Effector memory CD8-positive, alpha-beta T cell (primary cell): ENCODE measurements around the gene SERPINA9.

Experiments
- ATAC-seq: fragments of 150-1000 bp; cut with Tn5 transposase; replicated peaks from 2 replicates; pipeline ENCODE4 v1.10.0; 2021; ENCODE audit warnings: mild to moderate bottlenecking, moderate library complexity
- DNase-seq, 3 experiments: peaks; one replicate each; pipeline ENCODE4 v3.0.0; 2021
- H3K27ac Mint-ChIP-seq, 2 donors: one replicate each; pipeline ENCODE4 v1.8.0; 2022; ENCODE audit warnings: mild to moderate bottlenecking in 2 of 2, mixed read lengths in 2 of 2, moderate library complexity in 2 of 2
- H3K27me3 Mint-ChIP-seq, 2 donors: one replicate each; pipeline ENCODE4 v1.8.0; 2022; ENCODE audit warnings: mixed read lengths in 2 of 2
- H3K36me3 Mint-ChIP-seq: one replicate; pipeline ENCODE4 v1.8.0; 2022; ENCODE audit warnings: mild to moderate bottlenecking, moderate library complexity, mixed read lengths; ENCODE audit not compliant: insufficient read depth
- H3K4me1 Mint-ChIP-seq, 2 donors: one replicate each; pipeline ENCODE4 v1.8.0; 2022; ENCODE audit warnings: low read depth in 2 of 2, mixed read lengths in 2 of 2
- H3K4me3 Mint-ChIP-seq, 2 donors: one replicate each; pipeline ENCODE4 v1.8.0; 2022; ENCODE audit warnings: mild to moderate bottlenecking in 2 of 2, mixed read lengths in 2 of 2, moderate library complexity in 2 of 2
- H3K9me3 Mint-ChIP-seq, 2 donors: one replicate each; pipeline ENCODE4 v1.8.0; 2022; ENCODE audit warnings: mixed read lengths in 2 of 2

Gene SERPINA9

GRCh38 chr14:94448071-94448808, 27.8 kb downstream of the SERPINA9 start:
- ATAC-seq (no peak), DNase-seq (no peak)
- no peak overlapping the region for H3K4me3 Mint-ChIP-seq
- no peak overlapping the region for H3K27ac Mint-ChIP-seq
- peaks cover 0 to 16% of the 10 kb centered on the region in 2 donors for H3K27me3 Mint-ChIP-seq
- no peaks in the 10 kb centered on the region for H3K4me1 Mint-ChIP-seq
- H3K9me3 Mint-ChIP-seq = no peaks in the 10 kb centered on the region
- H3K36me3 Mint-ChIP-seq = no peaks in the 10 kb centered on the region

DNA sequence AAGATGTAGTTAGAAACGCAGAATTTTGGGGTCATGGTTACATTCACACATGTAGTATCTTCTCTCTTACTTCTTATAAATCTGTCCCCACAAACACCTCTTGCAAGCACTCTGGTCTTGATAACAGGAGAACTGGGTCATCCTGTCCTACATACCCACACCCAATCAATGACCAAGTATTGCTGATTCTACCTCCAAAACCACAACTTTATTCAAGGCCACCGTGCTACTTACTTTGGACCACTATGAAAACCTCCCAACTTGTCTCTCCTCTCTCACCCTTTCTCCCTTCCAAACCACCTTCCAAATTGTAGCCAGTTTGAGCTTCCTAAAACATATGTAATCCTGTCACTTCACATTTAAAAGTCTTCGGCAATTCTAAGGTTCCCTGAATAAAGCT, 28.8 kb downstream of the SERPINA9 start:
- Mint-ChIP-seq H3K27me3 (peaks cover 0 to 14% of the 10 kb centered on the region in 2 donors), H3K4me3 (no peak overlapping the region), H3K4me1 (no peaks in the 10 kb centered on the region), H3K36me3 (no peaks in the 10 kb centered on the region), H3K9me3 (peaks cover 0 to under 1% of the 10 kb centered on the region in 2 donors), H3K27ac (no peak overlapping the region)
- DNase-seq (no peak), ATAC-seq (no peak)

DNA sequence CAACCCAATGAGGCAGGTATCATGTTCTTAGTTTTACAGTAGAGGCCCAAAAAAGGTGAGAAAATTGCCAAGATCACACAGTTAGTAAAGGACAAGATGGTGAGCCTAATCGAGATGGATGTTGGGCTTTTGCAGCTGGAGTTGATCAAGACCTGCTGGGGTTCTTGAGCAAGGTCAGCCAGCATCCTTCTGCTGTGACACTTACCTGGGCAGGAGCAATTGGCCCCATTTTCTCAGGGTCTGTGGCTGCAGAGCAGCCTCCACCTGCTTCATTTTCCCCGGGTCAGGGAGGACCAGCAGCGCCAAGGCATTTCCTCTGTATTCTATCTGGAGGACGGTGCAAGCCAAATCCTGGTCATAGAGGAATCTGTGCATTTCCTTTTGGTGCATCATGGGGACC, 29.9 kb downstream of the SERPINA9 start:
- Mint-ChIP-seq H3K9me3 (peaks cover 0 to 7% of the 10 kb centered on the region in 2 donors), H3K36me3 (no peaks in the 10 kb centered on the region), H3K4me1 (no peaks in the 10 kb centered on the region), H3K27ac (no peak overlapping the region), H3K27me3 (peaks cover 10 to 25% of the 10 kb centered on the region in 2 donors), H3K4me3 (no peak overlapping the region)
- DNase-seq (no peak), ATAC-seq (no peak)

DNA sequence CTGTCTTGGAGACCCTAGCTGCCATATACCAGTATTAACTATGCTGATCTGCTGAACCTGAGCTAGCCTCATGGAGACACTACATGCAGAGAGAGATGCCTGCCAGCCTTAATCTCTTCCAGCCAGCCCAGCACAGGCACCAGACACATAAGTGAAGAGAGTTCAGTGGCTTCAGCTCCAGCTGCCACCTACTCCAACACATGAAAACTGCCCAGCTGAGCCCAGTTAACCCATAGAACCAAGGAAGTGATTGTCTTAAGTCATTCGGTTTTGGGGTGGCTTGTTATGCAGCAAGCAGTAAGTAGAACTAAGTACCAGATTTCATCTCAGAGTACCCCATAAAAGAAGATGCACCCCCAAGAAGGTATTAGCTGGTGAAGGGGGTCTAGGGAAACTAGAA, 31.0 kb downstream of the SERPINA9 start:
- no peak for ATAC-seq
- H3K27ac Mint-ChIP-seq = no peak overlapping the region

GRCh38 chr14:94441531-94442205, 34.3 kb downstream of the SERPINA9 start:
- peaks cover 0 to 7% of the 10 kb centered on the region in 2 donors for H3K9me3 Mint-ChIP-seq
- no peaks in the 10 kb centered on the region for H3K36me3 Mint-ChIP-seq
- no peak overlapping the region for H3K27ac Mint-ChIP-seq
- no peak for DNase-seq
- no peak overlapping the region for H3K4me3 Mint-ChIP-seq
- no peaks in the 10 kb centered on the region for H3K4me1 Mint-ChIP-seq
- peaks cover 19 to 32% of the 10 kb centered on the region in 2 donors for H3K27me3 Mint-ChIP-seq
- ATAC-seq = no peak

More for the DNA sequence above, 31.0 kb downstream of the SERPINA9 start:
- H3K9me3 Mint-ChIP-seq = peaks cover 0 to 7% of the 10 kb centered on the region in 2 donors
- DNase-seq = no peak
- no peaks in the 10 kb centered on the region for H3K36me3 Mint-ChIP-seq
- no peaks in the 10 kb centered on the region for H3K4me1 Mint-ChIP-seq
- no peak overlapping the region for H3K4me3 Mint-ChIP-seq
- H3K27me3 Mint-ChIP-seq = peaks cover 12 to 23% of the 10 kb centered on the region in 2 donors

DNA sequence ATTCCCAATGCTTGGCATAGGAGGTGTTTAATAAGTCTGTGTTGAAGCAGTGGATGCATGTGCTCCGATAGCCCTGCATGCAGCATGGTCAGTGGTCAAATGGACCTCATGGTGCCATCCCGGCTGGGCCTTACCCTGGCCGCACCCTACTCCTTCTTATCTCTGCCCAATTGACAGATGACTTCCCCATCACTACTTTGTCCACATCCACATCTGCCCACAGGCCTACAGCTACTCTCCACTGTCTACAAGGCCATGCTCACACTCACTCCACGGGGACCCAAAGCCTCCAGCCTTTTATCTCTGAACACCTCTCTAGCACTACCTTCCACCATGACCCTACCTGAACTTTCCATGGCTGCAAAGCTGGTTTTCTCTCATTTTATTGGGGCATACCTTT, 34.9 kb downstream of the SERPINA9 start:
- Mint-ChIP-seq H3K27me3 (peaks cover 19 to 35% of the 10 kb centered on the region in 2 donors), H3K9me3 (peaks cover 0 to 7% of the 10 kb centered on the region in 2 donors), H3K4me1 (no peaks in the 10 kb centered on the region), H3K36me3 (no peaks in the 10 kb centered on the region), H3K4me3 (no peak overlapping the region), H3K27ac (no peak overlapping the region)
- no peak for DNase-seq
- ATAC-seq = no peak

DNA sequence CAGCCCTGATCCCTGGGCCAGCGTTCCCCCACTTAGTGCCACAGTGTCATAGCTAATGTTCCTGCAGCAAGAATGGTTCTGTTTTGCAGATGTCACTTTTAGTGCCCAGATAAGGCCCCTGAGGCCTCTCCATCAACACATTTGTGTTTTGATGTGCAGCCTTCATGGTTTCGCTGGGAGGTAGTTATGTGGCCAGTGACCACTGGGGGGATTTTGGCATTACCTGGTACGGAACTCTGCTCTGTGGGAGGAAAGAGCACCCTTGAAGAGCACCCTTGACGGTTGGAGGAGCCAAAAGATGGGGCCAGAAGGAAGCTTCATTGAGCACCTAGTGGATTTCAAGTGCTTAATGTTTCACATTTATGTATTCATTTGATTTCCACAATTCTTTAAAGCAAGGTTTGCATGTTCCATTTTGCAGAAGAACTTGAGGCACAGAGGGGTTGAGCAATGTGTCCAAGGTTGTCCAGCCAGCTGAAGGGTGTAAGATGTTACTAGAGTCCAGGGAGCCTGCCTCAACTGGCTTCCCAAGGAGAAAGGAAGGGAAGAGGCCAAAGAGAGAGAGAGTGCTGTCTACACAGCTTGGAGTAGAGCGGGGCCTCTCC, 36.4 kb downstream of the SERPINA9 start:
- no peaks in the 10 kb centered on the region for H3K4me1 Mint-ChIP-seq
- H3K27me3 Mint-ChIP-seq = peaks cover 34 to 51% of the 10 kb centered on the region in 2 donors
- H3K4me3 Mint-ChIP-seq = no peak overlapping the region
- H3K36me3 Mint-ChIP-seq = no peaks in the 10 kb centered on the region
- ATAC-seq (no peak), DNase-seq (no peak)
- H3K27ac Mint-ChIP-seq = no peak overlapping the region
- peaks cover 0 to 7% of the 10 kb centered on the region in 2 donors for H3K9me3 Mint-ChIP-seq

DNA sequence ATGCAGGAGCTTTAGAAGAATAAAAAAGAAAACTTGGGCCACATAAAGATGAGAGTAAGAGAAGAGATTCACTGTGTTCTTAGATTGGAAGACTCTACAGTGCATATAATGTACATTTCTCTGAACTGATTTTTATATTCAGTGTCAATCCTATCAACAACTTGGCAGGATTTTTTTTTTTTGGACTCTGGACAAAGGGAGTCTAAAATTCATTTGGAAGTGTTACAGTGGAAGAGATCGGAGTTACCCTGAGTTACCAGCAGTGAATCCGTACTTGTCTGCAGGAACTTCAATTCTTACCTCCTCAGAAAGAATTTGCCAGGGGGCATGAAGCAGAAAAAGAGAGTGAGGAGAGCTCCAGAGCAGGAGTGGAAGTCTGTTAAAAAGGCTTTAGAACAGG, 47.4 kb downstream of the SERPINA9 start:
- H3K9me3 Mint-ChIP-seq = no peaks in the 10 kb centered on the region
- no peak overlapping the region for H3K27ac Mint-ChIP-seq
- H3K27me3 Mint-ChIP-seq = peaks cover 23% of the 10 kb centered on the region in 2 donors
- DNase-seq (no peak), ATAC-seq (no peak)
- H3K36me3 Mint-ChIP-seq = no peaks in the 10 kb centered on the region
- no peak overlapping the region for H3K4me3 Mint-ChIP-seq
- H3K4me1 Mint-ChIP-seq = no peaks in the 10 kb centered on the region

DNA sequence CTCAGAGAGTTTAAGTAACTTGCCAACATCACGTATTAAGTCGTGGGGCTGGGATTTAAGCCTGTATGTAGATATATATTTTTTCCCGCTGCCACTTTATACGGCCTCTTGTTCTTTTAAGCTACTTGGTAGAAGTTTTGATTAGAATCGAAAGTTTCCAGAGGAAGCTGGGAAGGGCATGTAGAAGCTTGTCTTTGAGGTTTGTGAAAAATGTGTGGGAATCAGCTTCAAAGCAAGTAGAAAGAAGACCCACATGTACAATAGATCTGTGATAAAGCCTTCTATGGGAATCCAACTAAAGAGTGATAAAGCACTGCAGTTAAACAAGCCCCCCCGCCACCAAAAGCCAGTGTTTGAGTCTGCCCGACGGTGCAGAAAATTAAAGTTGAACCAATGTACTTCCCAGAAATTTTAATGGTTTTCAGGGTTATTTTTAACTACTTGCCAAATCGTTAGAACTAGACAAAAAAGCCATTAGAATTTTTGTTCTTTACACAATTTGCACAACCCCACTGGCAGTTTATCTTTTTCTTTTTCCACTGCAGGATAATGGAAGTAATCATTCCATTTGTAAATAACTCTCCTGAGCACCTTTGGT, 48.9 kb downstream of the SERPINA9 start:
- ATAC-seq (no peak), DNase-seq (no peak)
- no peaks in the 10 kb centered on the region for H3K4me1 Mint-ChIP-seq
- no peaks in the 10 kb centered on the region for H3K36me3 Mint-ChIP-seq
- no peak overlapping the region for H3K27ac Mint-ChIP-seq
- no peak overlapping the region for H3K4me3 Mint-ChIP-seq
- peaks cover 33 to 37% of the 10 kb centered on the region in 2 donors for H3K27me3 Mint-ChIP-seq
- no peaks in the 10 kb centered on the region for H3K9me3 Mint-ChIP-seq

DNA sequence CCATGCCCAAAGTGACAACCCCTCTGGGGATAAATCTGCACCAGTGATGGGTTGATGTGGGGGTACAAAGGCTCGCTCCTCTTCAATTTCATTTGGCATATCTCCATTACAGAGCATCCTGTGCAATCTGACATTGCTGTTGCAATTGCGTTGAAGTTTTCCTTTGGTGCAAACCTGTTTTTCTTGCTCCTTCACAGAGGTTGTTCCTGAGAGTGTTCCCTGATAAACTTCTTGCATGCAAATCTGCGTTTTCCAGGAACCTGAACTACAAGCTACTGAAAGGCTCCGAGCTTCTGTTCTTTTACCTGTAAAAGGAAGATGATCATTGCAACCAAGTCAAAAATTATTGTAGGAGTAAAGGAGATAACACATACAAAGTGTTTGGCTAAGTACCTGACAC, 49.5 kb downstream of the SERPINA9 start:
- no peak overlapping the region for H3K4me3 Mint-ChIP-seq
- DNase-seq (no peak), ATAC-seq (no peak)
- peaks cover 33 to 41% of the 10 kb centered on the region in 2 donors for H3K27me3 Mint-ChIP-seq
- H3K9me3 Mint-ChIP-seq = no peaks in the 10 kb centered on the region
- H3K4me1 Mint-ChIP-seq = no peaks in the 10 kb centered on the region
- no peaks in the 10 kb centered on the region for H3K36me3 Mint-ChIP-seq
- H3K27ac Mint-ChIP-seq = no peak overlapping the region

DNA sequence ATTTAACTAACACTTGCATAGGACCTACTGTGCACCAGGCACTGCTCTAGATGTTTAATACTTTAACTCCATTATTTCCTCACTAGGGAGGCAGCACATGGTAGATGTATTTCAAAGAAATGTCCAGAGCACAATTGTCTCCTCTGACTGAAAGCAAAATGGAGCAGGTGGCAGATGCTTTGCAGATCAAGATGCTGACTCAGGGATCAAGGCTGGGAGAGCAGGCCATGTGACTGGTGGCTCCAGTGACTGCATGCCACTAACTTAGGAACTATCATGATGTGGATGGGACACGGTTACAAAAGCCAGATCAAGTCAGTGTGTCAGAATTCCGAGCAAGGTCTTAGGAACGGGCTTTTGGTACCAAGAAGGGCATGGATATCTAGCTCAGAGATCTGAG, 51.6 kb downstream of the SERPINA9 start:
- Mint-ChIP-seq H3K27me3 (peaks cover 33 to 48% of the 10 kb centered on the region in 2 donors), H3K9me3 (no peaks in the 10 kb centered on the region), H3K36me3 (no peaks in the 10 kb centered on the region), H3K4me1 (no peaks in the 10 kb centered on the region), H3K4me3 (no peak overlapping the region), H3K27ac (no peak overlapping the region)
- DNase-seq = no peak
- no peak for ATAC-seq

GRCh38 chr14:94423453-94424056, 52.4 kb downstream of the SERPINA9 start:
- Mint-ChIP-seq H3K4me3 (no peak overlapping the region), H3K36me3 (no peaks in the 10 kb centered on the region), H3K27me3 (peaks cover 30 to 49% of the 10 kb centered on the region in 2 donors), H3K27ac (no peak overlapping the region), H3K9me3 (no peaks in the 10 kb centered on the region), H3K4me1 (no peaks in the 10 kb centered on the region)
- DNase-seq (peak in 1 of 3 experiments; percentile 9), ATAC-seq (no peak)

DNA sequence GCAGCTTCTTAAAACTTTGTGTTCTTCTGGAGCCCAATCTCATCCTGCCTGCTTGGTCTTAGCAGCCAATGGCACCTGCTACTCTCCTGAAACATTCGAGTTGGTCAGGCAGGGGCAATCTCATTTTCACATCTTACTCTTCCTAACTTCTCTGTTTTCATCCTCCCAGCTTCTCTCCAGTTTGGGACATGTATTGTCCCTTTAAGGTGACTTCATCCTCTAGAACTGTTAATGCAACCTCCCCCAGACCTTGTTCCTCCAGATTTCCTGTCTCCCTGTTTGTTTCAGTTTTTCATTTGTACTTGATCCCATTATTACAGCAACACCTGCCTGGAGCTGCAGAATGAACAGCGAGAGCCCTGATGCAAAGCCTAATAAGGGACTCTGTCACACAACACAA, 54.7 kb downstream of the SERPINA9 start:
- Mint-ChIP-seq H3K4me3 (no peak overlapping the region), H3K9me3 (peaks cover 0 to under 1% of the 10 kb centered on the region in 2 donors)
- no peak for ATAC-seq

More for the DNA sequence above, 54.7 kb downstream of the SERPINA9 start:
- Mint-ChIP-seq H3K4me1 (no peaks in the 10 kb centered on the region), H3K27me3 (peaks cover 30 to 61% of the 10 kb centered on the region in 2 donors), H3K36me3 (no peaks in the 10 kb centered on the region), H3K27ac (no peak overlapping the region)
- no peak for DNase-seq
